ENCODE data around the gene PTPRQ.
"Not testable (repeated sequence)": the region's sequence is repeated elsewhere in the genome, so short reads cannot be mapped to it uniquely, and the experiment has no call there.

Gene PTPRQ

GRCh38 chr12:80456513-80456912 is 12.5 kb downstream of the PTPRQ start:
- Histone ChIP-seq H3K27me3 (replicated peaks; ENCODE audit: insufficient read depth, low read length) (no peaks in the 10 kb centered on the region), H3F3A (ENCODE audit: insufficient read depth, low read length) (no peaks in the 10 kb centered on the region), H3K4me3 (ENCODE audit: low read length) (no peak overlapping the region), H3K27ac (ENCODE audit: low read length) (no peak overlapping the region), H2AFZ (ENCODE audit: low read length) (no peak overlapping the region), H3K9me2 (replicated peaks; ENCODE audit: insufficient read depth, low read length) (no peaks in the 10 kb centered on the region), H3K36me3 (replicated peaks; ENCODE audit: insufficient read depth, low read length) (no peaks in the 10 kb centered on the region), H3K79me2 (ENCODE audit: low read length) (no peaks in the 10 kb centered on the region), H3K9ac (ENCODE audit: low read length) (no peak overlapping the region), H3K4me1 (ENCODE audit: low read length) (no peaks in the 10 kb centered on the region), H4K20me1 (ENCODE audit: insufficient read depth, low read length) (no peaks in the 10 kb centered on the region), H3K9me3 (replicated peaks; ENCODE audit: insufficient read depth, low read length) (no peaks in the 10 kb centered on the region), H3K4me2 (ENCODE audit: low read depth, low read length) (no peak overlapping the region)
- no peak for TF ChIP-seq CTCF (IDR thresholded peaks at IDR 0.05; ENCODE audit: low read length)
- TF ChIP-seq EZH2 (optimal IDR thresholded peaks at IDR 0.05; ENCODE audit: low read depth, low read length) = no peak
- no peak for TF ChIP-seq EZH2phosphoT487 (IDR thresholded peaks at IDR 0.05; ENCODE audit: low read length)
- no peak for DNase-seq

GRCh38 chr12:80460972-80461371 is 16.9 kb downstream of the PTPRQ start:
- no peak overlapping the region for H3K27ac ChIP-seq (ENCODE audit: low read length)
- TF ChIP-seq CTCF (IDR thresholded peaks at IDR 0.05; ENCODE audit: low read length) = no peak
- no peak for TF ChIP-seq EZH2phosphoT487 (IDR thresholded peaks at IDR 0.05; ENCODE audit: low read length)
- TF ChIP-seq EZH2 (optimal IDR thresholded peaks at IDR 0.05; ENCODE audit: low read depth, low read length) = no peak

GRCh38 chr12:80461851-80462250 is 17.8 kb downstream of the PTPRQ start:
- not testable (repeated sequence) for H3F3A ChIP-seq (ENCODE audit: insufficient read depth, low read length); H3K4me1 ChIP-seq (ENCODE audit: low read length); H3K9ac ChIP-seq (ENCODE audit: low read length); H3K9me3 ChIP-seq (replicated peaks; ENCODE audit: insufficient read depth, low read length); H3K4me2 ChIP-seq (ENCODE audit: low read depth, low read length); H4K20me1 ChIP-seq (ENCODE audit: insufficient read depth, low read length); H3K27ac ChIP-seq (ENCODE audit: low read length); H3K4me3 ChIP-seq (ENCODE audit: low read length); H2AFZ ChIP-seq (ENCODE audit: low read length); H3K79me2 ChIP-seq (ENCODE audit: low read length); H3K9me2 ChIP-seq (replicated peaks; ENCODE audit: insufficient read depth, low read length); H3K36me3 ChIP-seq (replicated peaks; ENCODE audit: insufficient read depth, low read length); H3K27me3 ChIP-seq (replicated peaks; ENCODE audit: insufficient read depth, low read length); DNase-seq

More at GRCh38 chr12:80460972-80461371, 16.9 kb downstream of the PTPRQ start:
- no peak for DNase-seq
- Histone ChIP-seq H4K20me1 (ENCODE audit: insufficient read depth, low read length) (no peaks in the 10 kb centered on the region), H3K36me3 (replicated peaks; ENCODE audit: insufficient read depth, low read length) (no peaks in the 10 kb centered on the region), H2AFZ (ENCODE audit: low read length) (no peak overlapping the region), H3K4me2 (ENCODE audit: low read depth, low read length) (no peak overlapping the region), H3K27me3 (replicated peaks; ENCODE audit: insufficient read depth, low read length) (no peaks in the 10 kb centered on the region), H3K9me3 (replicated peaks; ENCODE audit: insufficient read depth, low read length) (no peaks in the 10 kb centered on the region), H3K4me1 (ENCODE audit: low read length) (no peaks in the 10 kb centered on the region), H3K9ac (ENCODE audit: low read length) (no peak overlapping the region), H3K9me2 (replicated peaks; ENCODE audit: insufficient read depth, low read length) (no peaks in the 10 kb centered on the region), H3K79me2 (ENCODE audit: low read length) (no peaks in the 10 kb centered on the region), H3F3A (ENCODE audit: insufficient read depth, low read length) (no peaks in the 10 kb centered on the region), H3K4me3 (ENCODE audit: low read length) (no peak overlapping the region)

- H3F3A ChIP-seq (ENCODE audit: insufficient read depth, low read length) = no peaks in the 10 kb centered on the region
- no peak for TF ChIP-seq CTCF (IDR thresholded peaks at IDR 0.05; ENCODE audit: low read length)
- TF ChIP-seq EZH2phosphoT487 (IDR thresholded peaks at IDR 0.05; ENCODE audit: low read length) = no peak
- no peak for TF ChIP-seq EZH2 (optimal IDR thresholded peaks at IDR 0.05; ENCODE audit: low read depth, low read length)
- no peaks in the 10 kb centered on the region for H3K36me3 ChIP-seq (replicated peaks; ENCODE audit: insufficient read depth, low read length)
- H3K9me3 ChIP-seq (replicated peaks; ENCODE audit: insufficient read depth, low read length) = no peaks in the 10 kb centered on the region
- no peaks in the 10 kb centered on the region for H4K20me1 ChIP-seq (ENCODE audit: insufficient read depth, low read length)
- DNase-seq = no peak
- H3K27ac ChIP-seq (ENCODE audit: low read length) = no peak overlapping the region
- no peaks in the 10 kb centered on the region for H3K4me1 ChIP-seq (ENCODE audit: low read length)
- no peak overlapping the region for H3K4me3 ChIP-seq (ENCODE audit: low read length)
- H3K9ac ChIP-seq (ENCODE audit: low read length) = no peak overlapping the region
- H3K4me2 ChIP-seq (ENCODE audit: low read depth, low read length) = no peak overlapping the region
- no peaks in the 10 kb centered on the region for H3K27me3 ChIP-seq (replicated peaks; ENCODE audit: insufficient read depth, low read length)
- H3K79me2 ChIP-seq (ENCODE audit: low read length) = no peaks in the 10 kb centered on the region
- no peaks in the 10 kb centered on the region for H3K9me2 ChIP-seq (replicated peaks; ENCODE audit: insufficient read depth, low read length)
- H2AFZ ChIP-seq (ENCODE audit: low read length) = no peak overlapping the region
Observed at GRCh38 chr12:80469681-80470080, 25.6 kb downstream of the PTPRQ start.

All from MM.1S (cell line).